Neural cell (in vitro differentiated cells): ENCODE data around the gene GNPDA2.

Experiments used
- CTCF ChIP-seq: fragments of 450-650 bp; IDR thresholded peaks from 2 replicates; pipeline ENCODE4 v1.5.1; 2014; ENCODE audit warnings: antibody characterized with exemption, mild to moderate bottlenecking, moderate library complexity; ENCODE audit not compliant: poor library complexity, severe bottlenecking
- POLR2AphosphoS5 ChIP-seq: IDR thresholded peaks from 2 replicates; pipeline ENCODE4 v1.6.1; 2012

GRCh38 chr4:44772340-44772739, 46.0 kb upstream of the GNPDA2 start:
- TF ChIP-seq CTCF (no peak), POLR2AphosphoS5 (no peak)
